B cell (primary cell): ENCODE measurements around the gene PTRH1. TPM values are rescaled to one million over a fixed set of nuclear protein-coding genes. Genes with fewer than 3 reads are reported as not detected.

Experiments
- ATAC-seq: fragments of 200-7000 bp; cut with Tn5 transposase; one replicate; pipeline ENCODE4 v1.10.0; 2021; ENCODE audit warnings: low read depth, mild to moderate bottlenecking, moderate number of reproducible peaks, moderate library complexity
- CTCF ChIA-PET: fragments of 350-600 bp; sonication (Branson Sonifier 250); formaldehyde crosslinking; loops from one replicate; lab custom pipeline; 2021; ENCODE audit warnings: antibody characterized with exemption, inconsistent platforms; lab: Charles Lee
- POLR2A ChIA-PET: fragments of 350-600 bp; sonication (Branson Sonifier 250); formaldehyde crosslinking; loops from one replicate; lab custom pipeline; 2021; ENCODE audit warnings: antibody characterized with exemption; lab: Charles Lee
- DNase-seq: peaks from one replicate; pipeline ENCODE4 v3.0.0; 2013
- H2AFZ ChIP-seq: 2 replicates; pipeline ENCODE4 v1.6.1; 2012; ENCODE audit warnings: mild to moderate bottlenecking, low read depth, low read length; ENCODE audit not compliant: insufficient read depth, poor library complexity, severe bottlenecking
- H3K27ac ChIP-seq, 2 donors: 1 replicate in 1 of 2; 2 replicates in 1 of 2; pipeline ENCODE4 v1.5.1; 2012 to 2013; ENCODE audit warnings: low read length in 2 of 2, mild to moderate bottlenecking in 2 of 2, moderate library complexity in 1 of 2
- H3K27me3 ChIP-seq, 4 experiments: fragments of 200-600 bp in 1 of 4; sonication (generic) in 1 of 4; replicated peaks in 1 of 4; 1 replicate in 2 of 4; 2 replicates in 2 of 4; pipeline versions ENCODE4 v1.6.1 to v1.7.0; 2013 to 2016; ENCODE audit warnings: low read length in 3 of 4, mild to moderate bottlenecking in 2 of 4, mixed read lengths in 1 of 4, moderate library complexity in 1 of 4; ENCODE audit not compliant: insufficient read depth in 4 of 4, control insufficient read depth in 3 of 4; ENCODE audit errors: control extremely low read depth in 1 of 4
- H3K36me3 ChIP-seq, 2 experiments: replicated peaks in 1 of 2; 1 replicate in 1 of 2; 2 replicates in 1 of 2; pipeline versions ENCODE4 v1.6.1 to v1.7.1; 2013; ENCODE audit warnings: low read length in 1 of 2; ENCODE audit not compliant: insufficient read depth in 2 of 2, control insufficient read depth in 1 of 2; ENCODE audit errors: control extremely low read depth in 1 of 2, extremely low read depth in 1 of 2
- H3K4me1 ChIP-seq, 2 donors: fragments of 200-600 bp in 1 of 2; sonication (generic) in 1 of 2; 1 replicate in 1 of 2; 2 replicates in 1 of 2; pipeline versions ENCODE4 v1.5.1 to v1.6.1; 2013 to 2017; ENCODE audit warnings: low read length in 2 of 2; ENCODE audit not compliant: control insufficient read depth in 2 of 2, insufficient read depth in 2 of 2
- H3K4me2 ChIP-seq: replicated peaks from 2 replicates; pipeline ENCODE3; 2012; ENCODE audit warnings: mild to moderate bottlenecking, low read depth, low read length; ENCODE audit not compliant: poor library complexity, severe bottlenecking
- H3K4me3 ChIP-seq, 5 experiments: fragments of 200-600 bp in 1 of 5; sonication (generic) in 1 of 5; 1 replicate in 3 of 5; 2 replicates in 2 of 5; pipeline versions ENCODE4 v1.5.1 to v1.7.0; 2011 to 2016; ENCODE audit warnings: low read length in 4 of 5, mild to moderate bottlenecking in 4 of 5, low read depth in 2 of 5, control low read depth in 1 of 5, moderate library complexity in 1 of 5; ENCODE audit not compliant: insufficient read depth in 1 of 5; ENCODE audit errors: control extremely low read depth in 1 of 5, extremely low read depth in 1 of 5
- H3K79me2 ChIP-seq: fragments of 200-600 bp; sonication (generic); one replicate; pipeline ENCODE4 v1.6.0; 2016; ENCODE audit warnings: low read length; ENCODE audit not compliant: control insufficient read depth, insufficient read depth
- H3K9ac ChIP-seq: fragments of 200-600 bp; sonication (generic); 2 replicates; pipeline ENCODE4 v1.6.1; 2017; ENCODE audit warnings: mild to moderate bottlenecking, low read length, moderate library complexity
- H3K9me3 ChIP-seq, 3 donors: one replicate each; pipeline versions ENCODE4 v1.6.1 to v1.7.1; 2013; ENCODE audit warnings: low read length in 2 of 3; ENCODE audit not compliant: control insufficient read depth in 2 of 3, insufficient read depth in 1 of 3; ENCODE audit errors: control extremely low read depth in 1 of 3
- H4K20me1 ChIP-seq: 2 replicates; pipeline ENCODE4 v1.6.0; 2012; ENCODE audit warnings: mild to moderate bottlenecking, low read length; ENCODE audit not compliant: insufficient read depth, control insufficient read depth, poor library complexity, severe bottlenecking
- H3K27ac Mint-ChIP-seq: one replicate; pipeline ENCODE4 v1.8.0; 2021; ENCODE audit warnings: mixed read lengths
- H3K27me3 Mint-ChIP-seq: one replicate; pipeline ENCODE4 v1.8.0; 2021; ENCODE audit warnings: mixed read lengths
- H3K4me1 Mint-ChIP-seq: one replicate; pipeline ENCODE4 v1.8.0; 2021; ENCODE audit warnings: mixed read lengths
- H3K4me3 Mint-ChIP-seq: one replicate; pipeline ENCODE4 v1.8.0; 2021; ENCODE audit warnings: mixed read lengths
- H3K9me3 Mint-ChIP-seq: one replicate; pipeline ENCODE4 v1.8.0; 2022; ENCODE audit warnings: mixed read lengths; ENCODE audit not compliant: insufficient read depth
- CTCF ChIP-seq: fragments of 200-600 bp; IDR thresholded peaks from one replicate; pipeline ENCODE4 v1.8.0; 2022; ENCODE audit warnings: antibody characterized with exemption, mild to moderate bottlenecking
- EZH2 ChIP-seq: IDR thresholded peaks from 2 replicates; pipeline ENCODE4 v1.6.1; 2012; ENCODE audit warnings: borderline replicate concordance, low read depth, mild to moderate bottlenecking, moderate library complexity, low read length; ENCODE audit not compliant: insufficient read depth, poor library complexity, severe bottlenecking
- WGBS: methylation state at CpG from one replicate; pipeline ENCODE4 v1.1.5; 2013; ENCODE audit warnings: missing lambda C conversion rate; ENCODE audit not compliant: insufficient coverage; 5-methylcytosine and 5-hydroxymethylcytosine counted together
- intact Hi-C: fragments of 100-400 bp; cut with micrococcal nuclease; formaldehyde crosslinking; loops from one replicate; pipeline ENCODE4 v1.10.0; 2022
- polyA plus RNA-seq: library from polyadenylated mRNA; depleted of rRNA; stranded (reverse); fragments of >200 nt; gene quantifications from 2 replicates; pipeline ENCODE4 v1.2.3, GENCODE V29; 2012
- total RNA-seq, 2 donors: library from RNA; stranded (reverse); fragments of 120-200 nt in 1 of 2; gene quantifications; 1 replicate in 1 of 2; 2 replicates in 1 of 2; pipeline versions ENCODE4 v1.2.3 to v1.2.4, GENCODE V29; 2013 to 2022

Gene PTRH1
- total and polyA plus RNA-seq, 2 donors (not counting 1 experiment from before 2014, with no cell fraction given) = 6.3 to 7.6 TPM

- Histone ChIP-seq H3K27ac (no peak overlapping the region), H3K4me1 (no peaks in the 10 kb centered on the region), H3K9me3 (no peaks in the 10 kb centered on the region), H3K79me2 (peaks cover 69% of the 10 kb centered on the region), H3K36me3 (peaks cover 3 to 58% of the 10 kb centered on the region in 2 experiments), H3K27me3 (no peaks in the 10 kb centered on the region), H4K20me1 (peaks cover 95% of the 10 kb centered on the region), H2AFZ (no peak overlapping the region), H3K4me3 (no peak overlapping the region), H3K9ac (no peak overlapping the region), H3K4me2 (no peak overlapping the region)
- no peaks in the 10 kb centered on the region for H3K9me3 Mint-ChIP-seq
- no peak overlapping the region for H3K27ac Mint-ChIP-seq
- no peak for DNase-seq
- CTCF ChIA-PET = interaction anchor here (0.6 kb wide), 1 partner anchor 45 kb away, joined by 3 read pairs; no protein-coding TSS in a partner anchor
- 92% methylated on average over 6 of the region's 8 CpGs for WGBS
- no peak for ATAC-seq
- intact Hi-C loops = no loop called here
- TF ChIP-seq CTCF = no peak
- no peak for TF ChIP-seq EZH2
- no peaks in the 10 kb centered on the region for H3K27me3 Mint-ChIP-seq
- POLR2A ChIA-PET = interaction anchor here (0.6 kb wide), 1 partner anchor 25 kb away, joined by 6 read pairs; no protein-coding TSS in a partner anchor
- peaks cover 11% of the 10 kb centered on the region for H3K4me1 Mint-ChIP-seq
- H3K4me3 Mint-ChIP-seq = no peak overlapping the region
Observed at GRCh38 chr9:127753148-127753547, 37.7 kb upstream of the PTRH1 start.

- ATAC-seq (no peak), DNase-seq (no peak)
- Histone ChIP-seq H3K9me3 (no peaks in the 10 kb centered on the region), H4K20me1 (peaks cover 95% of the 10 kb centered on the region), H3K36me3 (peaks cover 3 to 72% of the 10 kb centered on the region in 2 experiments), H3K4me3 (no peak overlapping the region), H2AFZ (no peak overlapping the region), H3K27me3 (no peaks in the 10 kb centered on the region), H3K4me2 (no peak overlapping the region), H3K79me2 (peaks cover 58% of the 10 kb centered on the region), H3K4me1 (no peaks in the 10 kb centered on the region), H3K27ac (no peak overlapping the region), H3K9ac (no peak overlapping the region)
- intact Hi-C loops = no loop called here
- H3K27ac Mint-ChIP-seq = no peak overlapping the region
- ChIA-PET CTCF (no interaction called here), POLR2A (no interaction called here)
- no peaks in the 10 kb centered on the region for H3K9me3 Mint-ChIP-seq
- H3K4me1 Mint-ChIP-seq = peaks cover 11% of the 10 kb centered on the region
- no peak overlapping the region for H3K4me3 Mint-ChIP-seq
- H3K27me3 Mint-ChIP-seq = no peaks in the 10 kb centered on the region
- WGBS = 94% methylated on average over 6 of the region's 10 CpGs
- TF ChIP-seq CTCF = no peak
- no peak for TF ChIP-seq EZH2
Observed at GRCh38 chr9:127751269-127752054, 36.0 kb upstream of the PTRH1 start.
